Small intestine (tissue), 7 donors: Measurements from ENCODE around the gene SGIP1. TPM values are rescaled to one million over a fixed set of nuclear protein-coding genes. Genes with fewer than 3 reads are reported as not detected.

ENCODE experiments used
- DNase-seq, 2 donors: peaks; one replicate each; pipeline versions ENCODE4 v3.0.0 to v3.0.0-alpha.2; 2013
- FAIRE-seq: peaks from 2 replicates; lab custom pipeline; 2012; peaks lifted over from hg19 to GRCh38; lab: Jason Lieb, UNC
- H3K27ac ChIP-seq, 3 donors: one replicate each; pipeline ENCODE4 v1.5.1; 2013; ENCODE audit warnings: low read length in 2 of 3, mild to moderate bottlenecking in 2 of 3, control low read depth in 1 of 3, inconsistent platforms in 1 of 3, low read depth in 1 of 3, moderate library complexity in 1 of 3
- H3K27me3 ChIP-seq, 3 donors: one replicate each; pipeline ENCODE4 v1.6.1; 2013; ENCODE audit warnings: low read length in 3 of 3, inconsistent platforms in 1 of 3; ENCODE audit not compliant: control insufficient read depth in 3 of 3, insufficient read depth in 3 of 3
- H3K36me3 ChIP-seq, 3 donors: one replicate each; pipeline ENCODE4 v1.6.1; 2013; ENCODE audit warnings: low read length in 3 of 3, inconsistent platforms in 1 of 3, low read depth in 1 of 3, mild to moderate bottlenecking in 1 of 3, moderate library complexity in 1 of 3; ENCODE audit not compliant: control insufficient read depth in 3 of 3, insufficient read depth in 2 of 3
- H3K4me1 ChIP-seq, 3 donors: one replicate each; pipeline ENCODE4 v1.6.1; 2013; ENCODE audit warnings: low read length in 2 of 3, inconsistent platforms in 1 of 3, low read depth in 1 of 3, mild to moderate bottlenecking in 1 of 3, moderate library complexity in 1 of 3; ENCODE audit not compliant: control insufficient read depth in 3 of 3, insufficient read depth in 2 of 3
- H3K4me3 ChIP-seq, 3 donors: one replicate each; pipeline ENCODE4 v1.5.1; 2013; ENCODE audit warnings: low read length in 3 of 3, control low read depth in 1 of 3, inconsistent platforms in 1 of 3, low read depth in 1 of 3, mild to moderate bottlenecking in 1 of 3, moderate library complexity in 1 of 3
- H3K9me3 ChIP-seq, 2 donors: one replicate each; pipeline ENCODE4 v1.6.1; 2013; ENCODE audit warnings: low read depth in 1 of 2, low read length in 1 of 2; ENCODE audit not compliant: control insufficient read depth in 2 of 2, insufficient read depth in 1 of 2
- WGBS, 3 donors: extraction: QIAGEN DNeasy Blood & Tissue Kit; methylation state at CpG; one replicate each; pipeline ENCODE4 v1.1.7; 2013; 5-methylcytosine and 5-hydroxymethylcytosine counted together
- polyA plus RNA-seq, 4 donors: library from polyadenylated mRNA; stranded (reverse) in 3 of 4; unstranded in 1 of 4; fragments of 200-250 nt in 3 of 4; fragments of 120-200 nt in 1 of 4; gene quantifications; one replicate each; pipeline versions ENCODE4 v1.2.1 to v1.2.3, GENCODE V29; 2013
- donor health status: healthy with polysubstance abuse.
- donor health status: control.
- donor health status: control.
- donor health status: Bipolar disorder and iron deficiency.
- donor health status: healthy.

SGIP1 gene
- polyA plus RNA-seq, 4 donors: 1.6 to 2.2 TPM; not detected in 2

GRCh38 chr1:66539491-66539890, 5.5 kb downstream of the SGIP1 start:
- Histone ChIP-seq H3K9me3 (no peaks in the 10 kb centered on the region), H3K36me3 (no peaks in the 10 kb centered on the region), H3K4me1 (peaks cover 0 to 7% (median 3%) of the 10 kb centered on the region in 3 donors), H3K27ac (no peak overlapping the region), H3K4me3 (no peak overlapping the region), H3K27me3 (peaks cover 0 to 5% (median 0%) of the 10 kb centered on the region in 3 donors)
- FAIRE-seq: no peak
- DNase-seq: no peak
- 89 to 95% (median 94%) methylated on average over 1 of the region's 1 CpG for WGBS, 3 donors

- Histone ChIP-seq H3K9me3 (no peaks in the 10 kb centered on the region), H3K27ac (no peak overlapping the region), H3K27me3 (peaks cover 0 to 5% (median 0%) of the 10 kb centered on the region in 3 donors)
Observed at GRCh38 chr1:66540434-66541032, 6.6 kb downstream of the SGIP1 start.

GRCh38 chr1:66542314-66542713, 8.4 kb downstream of the SGIP1 start:
- Histone ChIP-seq H3K27me3 (no peaks in the 10 kb centered on the region), H3K9me3 (no peaks in the 10 kb centered on the region), H3K4me1 (peaks cover 0 to 7% (median 3%) of the 10 kb centered on the region in 3 donors), H3K4me3 (no peak overlapping the region), H3K27ac (peak overlapping the region in 1 of 3 donors; percentile 37), H3K36me3 (no peaks in the 10 kb centered on the region)
- no peak for DNase-seq
- no peak for FAIRE-seq
- 82 to 90% (median 89%) methylated on average over 8 of the region's 8 CpGs for WGBS, 3 donors

More at GRCh38 chr1:66540434-66541032, 6.6 kb downstream of the SGIP1 start:
- FAIRE-seq (no peak), DNase-seq (no peak)
- 64 to 81% (median 79%) methylated on average over 3 of the region's 3 CpGs for WGBS, 3 donors
- no peak overlapping the region for H3K4me3 ChIP-seq
- H3K36me3 ChIP-seq: no peaks in the 10 kb centered on the region
- peaks cover 0 to 7% (median 3%) of the 10 kb centered on the region in 3 donors for H3K4me1 ChIP-seq

- DNase-seq: peak; percentile 84 to 85
- no peak overlapping the region for H3K4me3 ChIP-seq
- FAIRE-seq: no peak
- no peaks in the 10 kb centered on the region for H3K27me3 ChIP-seq
- 16 to 47% (median 26%) methylated on average over 8 of the region's 8 CpGs for WGBS, 3 donors
- peaks cover 0 to 7% (median 3%) of the 10 kb centered on the region in 3 donors for H3K4me1 ChIP-seq
- no peaks in the 10 kb centered on the region for H3K36me3 ChIP-seq
- no peaks in the 10 kb centered on the region for H3K9me3 ChIP-seq
- peak overlapping the region in 2 of 3 donors; percentile 45 to 65 for H3K27ac ChIP-seq
Observed at GRCh38 chr1:66542811-66543767, 9.1 kb downstream of the SGIP1 start.

- Histone ChIP-seq H3K4me1 (peaks cover 0 to 7% (median 3%) of the 10 kb centered on the region in 3 donors), H3K36me3 (no peaks in the 10 kb centered on the region), H3K27ac (no peak overlapping the region), H3K4me3 (no peak overlapping the region), H3K27me3 (no peaks in the 10 kb centered on the region), H3K9me3 (no peaks in the 10 kb centered on the region)
- FAIRE-seq (no peak), DNase-seq (no peak)
- 55 to 67% (median 66%) methylated on average over 4 of the region's 4 CpGs for WGBS, 3 donors
Observed at GRCh38 chr1:66546047-66546810, 12.3 kb downstream of the SGIP1 start.

- H3K27ac ChIP-seq: no peak overlapping the region
- H3K27me3 ChIP-seq: no peaks in the 10 kb centered on the region
- DNase-seq (no peak), FAIRE-seq (no peak)
- H3K4me3 ChIP-seq: no peak overlapping the region
- H3K36me3 ChIP-seq: no peaks in the 10 kb centered on the region
- H3K4me1 ChIP-seq: peaks cover 0 to under 1% (median 0%) of the 10 kb centered on the region in 3 donors
- H3K9me3 ChIP-seq: no peaks in the 10 kb centered on the region
Observed at GRCh38 chr1:66549017-66549416, 15.1 kb downstream of the SGIP1 start.

- H3K27me3 ChIP-seq: no peaks in the 10 kb centered on the region
- H3K4me3 ChIP-seq: no peak overlapping the region
- H3K27ac ChIP-seq: no peak overlapping the region
- no peaks in the 10 kb centered on the region for H3K4me1 ChIP-seq
- no peaks in the 10 kb centered on the region for H3K9me3 ChIP-seq
- FAIRE-seq: no peak
- no peaks in the 10 kb centered on the region for H3K36me3 ChIP-seq
- DNase-seq: no peak
- 91 to 97% (median 92%) methylated on average over 1 of the region's 1 CpG for WGBS, 3 donors
Observed at GRCh38 chr1:66550243-66550642, 16.3 kb downstream of the SGIP1 start.

GRCh38 chr1:66552287-66552686, 18.3 kb downstream of the SGIP1 start:
- Histone ChIP-seq H3K27me3 (no peaks in the 10 kb centered on the region), H3K27ac (no peak overlapping the region), H3K36me3 (no peaks in the 10 kb centered on the region), H3K9me3 (no peaks in the 10 kb centered on the region), H3K4me3 (no peak overlapping the region), H3K4me1 (no peaks in the 10 kb centered on the region)
- DNase-seq (no peak), FAIRE-seq (no peak)
- WGBS, 3 donors: 20 to 66% (median 37%) methylated on average over 1 of the region's 1 CpG
